ENCODE results near the gene LRRC74B. TPM values are rescaled to one million over a fixed set of nuclear protein-coding genes. Genes with fewer than 3 reads are reported as not detected.
A peak's percentile ranks its signal among the peaks of the same experiment; 100 is the strongest.

Gene LRRC74B
- total and polyA plus RNA-seq, 4 experiments from 2014 or later: not detected

- intact Hi-C loops (cut with micrococcal nuclease): no loop called here
- Mint-ChIP-seq H3K9me3 (no peaks in the 10 kb centered on the region), H3K4me1 (peaks cover 5 to 8% (median 7%) of the 10 kb centered on the region in 4 donors), H3K27me3 (peaks cover 4 to 14% of the 10 kb centered on the region in 2 donors), H3K36me3 (no peaks in the 10 kb centered on the region), H3K27ac (no peak overlapping the region), H3K4me3 (no peak overlapping the region)
- no peak for DNase-seq
- H3K4me1 ChIP-seq (ENCODE audit: insufficient read depth, low read length): peaks cover 7% of the 10 kb centered on the region
- H3K4me3 ChIP-seq (ENCODE audit: low read length in 2 of 2): no peak overlapping the region
- no peak overlapping the region for H3K27ac ChIP-seq (ENCODE audit: low read depth, low read length)
- H3K9me3 ChIP-seq (ENCODE audit: control insufficient read depth in 1 of 2, low read length in 2 of 2): no peaks in the 10 kb centered on the region
- ChIA-PET CTCF (ENCODE audit: partially characterized antibody) (interaction anchor here (0.7 to 2.2 kb wide), 3 partner anchors 9 to 97 kb away, joined by 3 to 8 read pairs (median 3); no protein-coding TSS in a partner anchor), POLR2A (ENCODE audit: partially characterized antibody) (no interaction called here)
- no peaks in the 10 kb centered on the region for H3K27me3 ChIP-seq (ENCODE audit: insufficient read depth, low read length)
- no peaks in the 10 kb centered on the region for H3K36me3 ChIP-seq (ENCODE audit: insufficient read depth, low read length)
Observed at GRCh38 chr22:21100149-21101032, 54.6 kb downstream of the LRRC74B start.

DNA sequence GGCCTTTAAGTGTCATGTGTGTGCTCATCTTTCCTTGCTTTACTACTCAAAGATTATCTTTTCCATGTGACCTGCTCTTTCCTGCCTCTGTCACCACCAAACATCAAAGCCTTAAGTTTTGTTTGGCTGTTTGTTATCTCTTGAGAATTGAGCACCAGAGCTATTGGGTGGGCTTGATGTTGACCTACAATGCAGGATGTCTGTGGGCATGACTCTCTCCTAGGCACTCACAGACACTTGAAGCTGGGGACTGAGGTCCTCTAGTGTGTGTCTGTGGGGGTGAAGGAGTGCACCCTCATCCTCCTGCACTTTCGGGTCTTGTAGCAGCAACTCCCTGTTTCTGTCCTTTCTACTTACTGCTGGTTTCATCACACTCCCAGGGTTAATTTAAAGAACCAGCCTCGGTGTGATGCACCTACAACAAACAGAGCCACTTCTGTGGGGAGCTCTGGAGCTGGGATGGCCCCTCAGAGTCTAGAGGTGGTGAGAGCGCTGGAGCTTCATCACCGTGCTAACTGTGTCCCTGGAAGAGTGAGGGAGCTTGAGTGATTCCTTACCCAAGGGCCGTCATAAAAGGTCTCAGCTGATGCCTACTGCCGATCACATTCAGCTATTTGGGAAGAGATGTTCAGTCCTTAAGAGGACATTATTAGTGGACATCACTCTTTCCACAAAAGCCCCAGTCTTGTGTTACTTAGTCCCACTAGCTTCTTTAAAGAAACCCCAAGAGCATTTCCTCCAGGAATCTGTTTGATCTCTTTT, 56.3 kb downstream of the LRRC74B start:
- peaks cover 7% of the 10 kb centered on the region for H3K4me1 ChIP-seq (ENCODE audit: insufficient read depth, low read length)
- POLR2A ChIA-PET (ENCODE audit: partially characterized antibody): no interaction called here
- H3K4me1 Mint-ChIP-seq: peaks cover 5 to 8% (median 7%) of the 10 kb centered on the region in 4 donors
- no peaks in the 10 kb centered on the region for H3K27me3 ChIP-seq (ENCODE audit: insufficient read depth, low read length)
- H3K27ac ChIP-seq (ENCODE audit: low read depth, low read length): no peak overlapping the region
- H3K4me3 Mint-ChIP-seq: no peak overlapping the region
- peaks cover 9 to 19% of the 10 kb centered on the region in 2 donors for H3K27me3 Mint-ChIP-seq
- no peaks in the 10 kb centered on the region for H3K9me3 ChIP-seq (ENCODE audit: control insufficient read depth in 1 of 2, low read length in 2 of 2)
- H3K27ac Mint-ChIP-seq: peak overlapping the region in 1 of 7 donors; percentile 66
- H3K4me3 ChIP-seq (ENCODE audit: low read length in 2 of 2): no peak overlapping the region
- CTCF ChIA-PET (ENCODE audit: partially characterized antibody): interaction anchor here (0.8 to 1.6 kb wide), 7 partner anchors 9 to 148 kb away, joined by 3 to 5 read pairs (median 3); partner anchors contain the start of gene LZTR1
- no peak for DNase-seq
- H3K36me3 ChIP-seq (ENCODE audit: insufficient read depth, low read length): no peaks in the 10 kb centered on the region
- H3K36me3 Mint-ChIP-seq: no peaks in the 10 kb centered on the region
- H3K9me3 Mint-ChIP-seq: no peaks in the 10 kb centered on the region
- intact Hi-C loops (cut with micrococcal nuclease): no loop called here

DNA sequence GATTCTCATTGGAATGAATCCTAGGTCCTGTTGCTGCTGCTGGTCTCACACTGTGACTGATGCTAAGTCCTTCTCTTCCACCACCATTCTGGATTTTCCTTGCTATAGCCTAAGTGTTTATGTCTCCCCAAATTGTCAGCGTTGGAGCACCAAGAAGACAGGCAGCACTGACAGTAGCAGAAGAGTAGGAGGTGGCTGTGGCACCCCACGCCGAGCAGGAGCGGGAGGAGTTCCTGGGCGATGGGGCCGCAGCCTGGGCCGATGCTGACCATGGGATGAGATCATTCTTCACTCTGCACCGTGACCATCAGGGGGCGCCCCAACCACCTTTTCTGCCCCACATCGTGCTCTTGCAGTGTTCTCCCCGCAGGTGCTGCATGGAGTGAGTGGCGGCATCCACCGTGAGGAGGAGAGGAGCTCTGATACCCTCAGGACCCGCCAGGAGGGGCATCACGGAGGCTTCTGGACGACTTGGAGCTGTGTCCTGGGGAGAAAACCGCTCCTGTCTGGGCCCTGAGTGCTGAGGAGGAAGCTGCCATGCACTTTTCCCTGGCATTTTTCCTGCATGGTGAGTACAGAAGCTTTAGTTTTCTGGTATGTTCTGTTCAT, 57.0 kb downstream of the LRRC74B start:
- intact Hi-C loops (cut with micrococcal nuclease): no loop called here
- Mint-ChIP-seq H3K27ac (peak overlapping the region in 1 of 7 donors; percentile 54), H3K36me3 (no peaks in the 10 kb centered on the region), H3K4me3 (peak overlapping the region in 3 of 8 donors; percentile 12 to 52 (median 47)), H3K27me3 (peaks cover 12 to 21% of the 10 kb centered on the region in 2 donors), H3K4me1 (peaks cover 5 to 8% (median 7%) of the 10 kb centered on the region in 4 donors), H3K9me3 (peaks cover 0 to 2% (median 0%) of the 10 kb centered on the region in 8 donors)
- Histone ChIP-seq H3K27me3 (ENCODE audit: insufficient read depth, low read length) (no peaks in the 10 kb centered on the region), H3K4me3 (ENCODE audit: low read length in 2 of 2) (no peak overlapping the region), H3K36me3 (ENCODE audit: insufficient read depth, low read length) (no peaks in the 10 kb centered on the region), H3K9me3 (ENCODE audit: control insufficient read depth in 1 of 2, low read length in 2 of 2) (no peaks in the 10 kb centered on the region), H3K4me1 (ENCODE audit: insufficient read depth, low read length) (peaks cover 7% of the 10 kb centered on the region), H3K27ac (ENCODE audit: low read depth, low read length) (no peak overlapping the region)
- ChIA-PET CTCF (ENCODE audit: partially characterized antibody) (interaction anchor here (0.6 to 1.6 kb wide), 10 partner anchors 8 to 149 kb away, joined by 3 to 5 read pairs (median 3); partner anchors contain the start of genes LZTR1 and THAP7), POLR2A (ENCODE audit: partially characterized antibody) (no interaction called here)
- peak; percentile 54 to 63 (median 62) for DNase-seq

DNA sequence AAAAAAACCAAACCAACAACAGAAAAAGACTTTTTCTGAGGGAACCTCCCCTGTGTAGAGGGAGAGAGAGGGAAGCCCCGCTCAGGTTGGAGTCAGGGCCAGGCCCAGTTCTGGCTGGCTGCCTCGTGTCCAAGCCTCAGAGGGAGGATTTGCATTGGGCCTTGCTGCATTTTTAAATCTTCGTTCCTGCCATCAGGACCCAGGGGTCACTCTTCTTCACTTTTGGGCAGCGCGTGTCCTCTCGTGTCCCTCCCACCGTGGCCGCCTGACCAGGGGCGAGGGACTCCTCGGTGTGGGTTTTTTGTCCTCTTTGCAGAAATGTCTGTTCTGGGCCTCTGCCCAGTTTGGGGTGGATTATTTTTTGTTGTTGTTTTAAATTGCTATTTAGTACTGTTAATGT, 57.9 kb downstream of the LRRC74B start:
- ChIA-PET POLR2A (ENCODE audit: partially characterized antibody) (no interaction called here), CTCF (ENCODE audit: partially characterized antibody) (interaction anchor here (0.6 to 1.6 kb wide), 4 partner anchors 12 to 142 kb away, joined by 3 to 5 read pairs (median 4); partner anchors contain the start of gene THAP7)
- H3K27me3 Mint-ChIP-seq: peaks cover 12 to 20% of the 10 kb centered on the region in 2 donors

GRCh38 chr22:21104126-21104691, 58.5 kb downstream of the LRRC74B start:
- POLR2A ChIA-PET (ENCODE audit: partially characterized antibody): no interaction called here
- Mint-ChIP-seq H3K36me3 (no peaks in the 10 kb centered on the region), H3K9me3 (peaks cover 0 to 3% (median 0%) of the 10 kb centered on the region in 8 donors), H3K27me3 (peaks cover 12 to 22% of the 10 kb centered on the region in 2 donors), H3K4me3 (no peak overlapping the region), H3K4me1 (peaks cover 5 to 8% (median 7%) of the 10 kb centered on the region in 4 donors), H3K27ac (peak overlapping the region in 2 of 7 donors; percentile 36 to 59)
- H3K27me3 ChIP-seq (ENCODE audit: insufficient read depth, low read length): no peaks in the 10 kb centered on the region
- intact Hi-C loops (cut with micrococcal nuclease): no loop called here
- no peak overlapping the region for H3K4me3 ChIP-seq (ENCODE audit: low read length in 2 of 2)
- H3K4me1 ChIP-seq (ENCODE audit: insufficient read depth, low read length): peaks cover 7% of the 10 kb centered on the region
- CTCF ChIA-PET (ENCODE audit: partially characterized antibody): no interaction called here
- no peaks in the 10 kb centered on the region for H3K36me3 ChIP-seq (ENCODE audit: insufficient read depth, low read length)
- DNase-seq: no peak
- no peaks in the 10 kb centered on the region for H3K9me3 ChIP-seq (ENCODE audit: control insufficient read depth in 1 of 2, low read length in 2 of 2)
- H3K27ac ChIP-seq (ENCODE audit: low read depth, low read length): no peak overlapping the region

More for the DNA sequence above, 57.9 kb downstream of the LRRC74B start:
- Mint-ChIP-seq H3K27ac (no peak overlapping the region), H3K4me3 (no peak overlapping the region), H3K4me1 (peaks cover 5 to 8% (median 7%) of the 10 kb centered on the region in 4 donors), H3K36me3 (no peaks in the 10 kb centered on the region), H3K9me3 (peaks cover 0 to 3% (median 0%) of the 10 kb centered on the region in 8 donors)
- Histone ChIP-seq H3K27ac (ENCODE audit: low read depth, low read length) (no peak overlapping the region), H3K4me3 (ENCODE audit: low read length in 2 of 2) (no peak overlapping the region), H3K9me3 (ENCODE audit: control insufficient read depth in 1 of 2, low read length in 2 of 2) (no peaks in the 10 kb centered on the region), H3K27me3 (ENCODE audit: insufficient read depth, low read length) (no peaks in the 10 kb centered on the region), H3K4me1 (ENCODE audit: insufficient read depth, low read length) (peaks cover 7% of the 10 kb centered on the region), H3K36me3 (ENCODE audit: insufficient read depth, low read length) (no peaks in the 10 kb centered on the region)
- no peak for DNase-seq
- intact Hi-C loops (cut with micrococcal nuclease): no loop called here

- Mint-ChIP-seq H3K4me3 (no peak overlapping the region), H3K27ac (no peak overlapping the region), H3K4me1 (peaks cover 5 to 8% (median 7%) of the 10 kb centered on the region in 4 donors), H3K27me3 (peaks cover 10 to 20% of the 10 kb centered on the region in 2 donors), H3K9me3 (peaks cover 0 to 3% (median 0%) of the 10 kb centered on the region in 8 donors), H3K36me3 (no peaks in the 10 kb centered on the region)
- POLR2A ChIA-PET (ENCODE audit: partially characterized antibody): no interaction called here
- no peak for DNase-seq
- Histone ChIP-seq H3K27ac (ENCODE audit: low read depth, low read length) (no peak overlapping the region), H3K4me1 (ENCODE audit: insufficient read depth, low read length) (peaks cover 7% of the 10 kb centered on the region), H3K4me3 (ENCODE audit: low read length in 2 of 2) (no peak overlapping the region), H3K9me3 (ENCODE audit: control insufficient read depth in 1 of 2, low read length in 2 of 2) (no peaks in the 10 kb centered on the region), H3K27me3 (ENCODE audit: insufficient read depth, low read length) (no peaks in the 10 kb centered on the region), H3K36me3 (ENCODE audit: insufficient read depth, low read length) (no peaks in the 10 kb centered on the region)
- intact Hi-C loops (cut with micrococcal nuclease): no loop called here
- CTCF ChIA-PET (ENCODE audit: partially characterized antibody): no interaction called here
Observed at GRCh38 chr22:21105294-21105693, 59.5 kb downstream of the LRRC74B start.

All from CD4-positive, alpha-beta memory T cell (primary cell).